Pons (tissue), 1 donor: ENCODE measurements around the gene CCL22.
"Not testable (repeated sequence)": the region's sequence is repeated elsewhere in the genome, so short reads cannot be mapped to it uniquely, and the experiment has no call there.

Experiments used
- DNase-seq: peaks from one replicate; pipeline ENCODE4 v3.0.0-alpha.2; 2016; ENCODE audit warnings: low spot score

Gene CCL22

DNA sequence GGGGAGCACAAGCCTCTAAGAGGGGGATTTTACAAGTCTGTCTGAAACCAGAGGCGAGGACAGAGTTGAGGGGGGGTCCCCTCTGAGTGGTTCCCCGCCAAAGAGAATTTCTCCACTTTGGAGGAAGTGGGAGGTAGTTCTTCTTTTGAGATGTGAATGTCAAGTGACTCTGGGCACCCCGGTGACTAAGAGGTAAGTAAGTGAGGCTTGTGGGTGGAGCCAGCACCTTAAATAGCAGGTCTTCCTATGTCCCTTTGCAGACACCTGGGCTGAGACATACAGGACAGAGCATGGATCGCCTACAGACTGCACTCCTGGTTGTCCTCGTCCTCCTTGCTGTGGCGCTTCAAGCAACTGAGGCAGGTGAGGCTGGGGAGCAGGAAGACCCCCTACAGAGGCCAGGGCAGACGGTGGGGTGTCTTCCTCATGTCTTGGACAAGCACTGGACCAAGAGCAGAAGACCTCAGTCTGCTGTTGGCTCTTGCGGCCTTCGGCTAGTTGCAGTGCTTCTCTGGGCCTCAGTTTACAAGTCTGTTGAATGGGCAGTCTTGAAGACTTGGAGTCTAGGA is at the start of gene CCL22:
Gene CCL22 (plus strand): TSS at position 257 of the 569 bp plus-strand sequence. CDS start 34 bp downstream, at position 291.
- DNase-seq: no peak

- DNase-seq: no peak
These were observed 47.8 kb upstream of the CCL22 start for GRCh38 chr16:57310801-57311200.

DNA sequence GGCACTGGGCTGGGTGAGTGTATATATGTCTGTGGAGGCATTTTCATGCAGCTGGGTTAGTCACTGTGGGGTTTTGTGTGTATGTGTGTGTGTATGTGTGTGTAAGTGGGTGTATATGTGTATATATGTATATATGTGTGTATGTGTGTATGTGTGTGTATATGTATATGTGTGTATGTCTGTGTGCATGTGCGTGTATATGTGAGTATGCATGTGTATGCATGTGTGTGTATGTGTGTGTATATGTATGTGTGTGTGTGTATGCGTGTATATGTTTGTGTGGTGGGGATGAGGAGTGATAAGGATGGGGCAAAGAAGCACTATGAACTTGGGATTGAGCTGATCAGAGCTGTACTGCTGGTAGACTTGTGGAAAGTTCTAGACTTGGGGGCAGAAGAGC is 45.1 kb upstream of the CCL22 start:
- no peak for DNase-seq

DNA sequence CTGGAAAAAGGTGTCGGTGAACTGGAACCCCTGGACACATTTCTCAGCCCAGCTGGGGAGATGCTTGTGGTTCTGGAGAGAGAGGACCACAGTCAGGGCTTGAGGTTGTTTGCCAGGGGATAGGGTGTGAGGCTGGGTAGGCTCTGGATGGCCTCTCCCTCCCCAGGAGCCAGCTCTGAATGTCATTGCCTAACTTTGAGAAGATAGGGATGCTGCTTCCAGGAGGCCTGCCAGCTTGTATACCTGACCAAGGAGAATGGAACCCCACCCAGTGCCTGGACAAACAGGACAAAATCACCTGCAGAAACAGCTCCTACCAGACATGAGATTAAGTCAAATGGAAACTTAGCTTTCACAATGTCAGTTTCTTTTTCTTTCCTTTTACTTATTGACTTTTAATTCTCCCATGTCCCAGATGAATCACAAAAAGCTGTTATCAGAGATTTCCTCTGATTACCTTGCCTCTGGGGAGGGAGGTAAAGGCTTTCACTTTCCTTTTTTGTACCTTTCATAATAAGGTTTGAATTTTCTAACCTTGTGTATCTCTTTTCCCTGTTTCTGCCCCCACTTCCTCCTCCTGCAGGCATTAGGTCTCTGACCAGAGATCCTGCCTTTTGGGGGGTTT is 44.3 kb upstream of the CCL22 start:
- DNase-seq: no peak

DNA sequence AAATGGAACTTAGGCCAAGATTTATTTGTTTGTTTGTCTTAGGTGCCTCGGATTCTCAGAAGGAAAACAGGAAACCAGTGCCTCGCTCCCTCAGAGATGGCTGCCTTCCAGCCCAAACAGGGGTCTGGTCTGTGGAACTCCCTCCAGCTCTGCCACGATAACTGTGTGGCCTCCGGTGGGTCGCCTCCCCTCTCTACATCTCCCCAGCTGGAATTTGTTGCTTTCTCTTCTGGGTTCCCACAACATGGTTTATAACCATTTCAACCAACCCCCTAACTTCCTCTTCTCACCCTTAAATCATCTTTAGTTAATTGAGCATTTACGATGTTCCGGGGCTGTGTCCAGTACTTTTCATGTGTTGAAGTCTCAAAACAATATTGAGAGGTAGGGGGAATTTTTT is 43.2 kb upstream of the CCL22 start:
- no peak for DNase-seq

DNA sequence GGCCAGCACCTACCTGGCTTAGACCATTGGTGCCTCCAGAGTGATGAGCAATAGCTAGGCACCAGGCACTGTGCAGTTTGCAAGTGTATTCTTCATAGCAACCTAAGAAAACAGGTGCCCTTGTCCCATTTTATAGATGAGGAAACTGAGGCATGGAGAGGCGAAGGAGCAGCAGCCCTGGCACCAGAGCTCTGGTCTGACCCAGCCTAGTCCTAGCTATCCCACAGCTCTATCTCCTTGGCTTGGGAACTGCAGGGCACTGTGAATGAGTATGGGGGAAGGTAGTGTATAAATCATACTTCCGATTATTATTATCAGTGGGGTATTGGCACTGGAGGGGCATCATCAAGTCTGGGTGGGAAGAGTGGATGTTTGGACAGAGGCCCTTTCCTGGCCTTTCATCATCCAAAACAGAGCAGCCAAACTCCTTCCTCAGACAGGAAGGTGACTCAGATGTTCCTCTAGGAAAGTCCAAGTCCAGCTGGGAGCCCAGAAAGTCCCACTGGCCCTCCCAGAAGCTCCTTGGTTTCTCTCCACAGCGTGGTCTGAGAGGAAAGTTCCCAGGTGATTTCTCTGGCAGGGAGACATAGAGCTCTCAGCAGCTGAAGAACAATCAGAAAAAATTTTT is 42.1 kb upstream of the CCL22 start:
- DNase-seq: no peak

- DNase-seq: no peak
These were observed 40.2 kb upstream of the CCL22 start for GRCh38 chr16:57318240-57318970.

DNA sequence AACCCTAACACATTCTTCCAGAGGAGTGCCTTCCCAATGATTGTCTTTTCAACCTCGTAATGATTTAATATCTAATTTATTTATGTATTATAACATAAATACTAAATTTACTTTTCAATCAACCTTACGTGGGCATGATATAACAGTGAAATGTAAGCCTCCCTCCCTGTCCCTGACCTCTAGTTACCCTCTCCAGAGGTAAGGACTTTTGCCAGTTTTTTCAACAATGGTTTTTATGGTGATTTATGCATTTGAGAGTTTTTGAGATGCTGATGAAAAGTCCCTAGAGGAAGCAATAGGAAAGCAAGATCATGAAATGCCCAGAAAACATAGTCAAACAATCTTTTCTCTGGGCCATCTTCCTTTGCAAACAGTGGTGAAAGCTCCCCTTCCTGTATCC is 38.9 kb upstream of the CCL22 start:
- no peak for DNase-seq

DNA sequence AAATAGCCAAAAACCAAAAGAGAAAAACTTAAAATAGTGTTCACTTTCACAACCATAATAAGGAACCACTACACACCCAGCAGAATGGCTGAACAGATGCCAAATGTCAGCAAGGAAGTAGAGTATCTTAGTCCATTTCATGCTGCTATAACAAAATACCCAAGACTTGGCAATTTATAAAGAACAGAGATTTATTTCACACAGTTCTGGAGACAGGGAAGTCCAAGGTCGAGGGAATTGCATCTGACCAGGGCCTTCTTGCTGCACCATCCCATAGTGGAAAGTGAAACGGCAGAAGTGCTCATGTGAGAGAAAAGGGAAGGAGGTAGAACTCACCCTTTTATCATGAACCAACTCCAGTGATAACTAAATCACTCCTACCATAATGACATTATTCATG is 33.8 kb upstream of the CCL22 start:
- no peak for DNase-seq

GRCh38 chr16:57325458-57325857 is 33.1 kb upstream of the CCL22 start:
- DNase-seq: no peak

DNA sequence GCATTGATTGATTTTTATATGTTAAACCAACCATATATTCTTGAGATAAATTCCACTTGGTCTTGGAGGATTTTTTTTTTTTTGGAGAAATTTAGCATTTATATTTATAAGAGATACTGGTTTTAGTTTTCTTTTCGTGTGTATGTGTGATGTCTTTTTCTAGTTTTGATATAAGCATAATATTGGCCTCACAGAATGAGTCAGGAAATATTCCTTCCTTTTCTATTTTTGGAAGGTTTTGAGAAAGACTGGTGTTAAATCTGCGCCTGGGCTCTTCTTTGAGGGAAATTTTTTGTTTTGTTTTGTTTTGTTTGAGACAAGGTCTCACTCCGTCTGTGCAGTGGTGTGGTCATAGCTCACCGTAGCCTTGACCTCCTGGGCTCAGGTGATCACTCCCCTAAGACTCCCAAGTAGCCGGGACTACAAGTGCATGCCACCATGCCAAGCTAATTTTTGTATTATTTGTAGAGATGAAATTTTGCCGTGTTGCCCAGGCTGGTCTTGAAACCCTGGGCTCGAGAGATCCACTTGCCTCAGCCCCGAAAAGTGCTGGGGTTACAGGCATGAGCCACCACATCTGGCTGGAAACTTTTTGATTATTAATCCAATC is 28.8 kb upstream of the CCL22 start:
- DNase-seq: no peak

GRCh38 chr16:57331355-57331754 is 27.2 kb upstream of the CCL22 start:
- no peak for DNase-seq

DNA sequence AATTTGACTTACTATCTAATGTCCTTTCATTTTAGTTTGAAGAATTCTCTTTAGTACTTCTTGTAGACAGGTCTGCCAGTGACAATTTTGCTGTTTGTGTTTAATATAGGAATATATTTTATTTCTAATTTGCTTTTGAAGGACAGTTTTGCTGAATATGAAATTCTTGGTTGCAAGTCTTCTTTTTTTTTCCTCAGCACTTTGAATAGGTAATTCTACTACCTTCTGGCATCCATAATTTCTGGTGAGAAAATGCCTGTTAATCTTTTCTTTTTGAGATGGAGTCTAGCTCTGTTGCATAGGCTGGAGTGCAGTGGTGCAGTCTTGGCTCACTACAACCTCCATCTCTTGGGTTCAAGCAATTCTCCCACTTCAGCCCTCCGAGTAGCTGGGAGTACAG is 25.2 kb upstream of the CCL22 start:
- DNase-seq: no peak

DNA sequence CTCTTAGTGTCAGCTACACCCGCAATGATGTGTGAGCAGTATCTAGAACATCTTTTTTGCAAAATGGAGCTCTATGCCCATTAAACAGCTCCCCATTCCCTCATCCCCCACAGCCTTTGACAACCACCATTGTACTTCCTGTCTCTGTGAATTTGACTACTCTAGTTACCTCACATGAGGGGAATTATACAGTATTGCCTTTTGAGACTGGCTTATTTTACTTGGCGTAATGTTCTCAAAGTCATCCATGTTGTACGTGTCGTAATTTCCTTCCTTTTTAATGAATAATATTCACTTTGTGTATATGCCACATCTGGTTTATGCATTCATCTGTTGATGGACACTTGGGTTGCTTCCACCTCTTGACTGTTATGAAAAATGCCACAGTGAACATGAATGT is 23.2 kb upstream of the CCL22 start:
- no peak for DNase-seq

GRCh38 chr16:57341062-57341440 is 17.5 kb upstream of the CCL22 start:
- peak; percentile 30 for DNase-seq

DNA sequence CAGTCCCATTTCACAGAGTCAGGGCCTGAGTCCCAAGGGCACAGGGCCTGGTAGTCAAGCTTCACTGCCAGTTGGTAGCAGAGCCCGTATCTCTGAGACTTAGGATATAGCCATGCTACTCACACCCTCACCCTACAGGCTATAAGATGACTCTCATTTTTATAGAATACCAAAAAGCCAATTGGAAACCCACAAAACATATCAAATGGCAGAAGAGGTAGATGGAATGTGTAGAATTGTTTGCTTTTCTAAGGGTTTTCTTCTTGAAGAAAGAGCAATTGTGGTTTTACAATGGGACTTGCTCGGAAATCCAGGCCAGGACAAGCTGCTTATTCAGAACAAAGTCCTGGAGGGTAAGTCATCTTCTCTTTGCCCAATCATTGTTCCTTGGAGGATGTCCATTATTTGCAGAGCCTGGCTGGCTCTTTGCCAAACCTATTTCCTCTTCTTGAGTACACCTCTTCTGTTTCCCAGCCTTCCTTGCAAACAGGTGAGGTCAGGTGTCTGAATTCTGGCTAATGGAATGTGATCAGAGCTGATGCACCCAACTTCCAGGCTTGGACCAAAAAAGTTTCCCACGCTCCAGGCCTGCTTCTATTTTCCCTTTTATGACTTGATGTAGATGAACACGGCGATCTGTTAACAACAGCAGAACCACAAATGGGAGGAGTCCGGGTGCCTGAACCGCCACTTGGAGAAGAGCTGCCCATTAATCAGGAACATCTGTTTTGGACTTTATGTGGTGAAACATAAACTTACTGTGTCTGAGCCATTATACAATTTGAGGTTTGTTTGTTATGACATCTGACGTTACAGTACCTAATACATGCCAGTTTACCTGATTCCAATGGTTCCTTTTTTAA is 16.9 kb upstream of the CCL22 start:
- DNase-seq: no peak

DNA sequence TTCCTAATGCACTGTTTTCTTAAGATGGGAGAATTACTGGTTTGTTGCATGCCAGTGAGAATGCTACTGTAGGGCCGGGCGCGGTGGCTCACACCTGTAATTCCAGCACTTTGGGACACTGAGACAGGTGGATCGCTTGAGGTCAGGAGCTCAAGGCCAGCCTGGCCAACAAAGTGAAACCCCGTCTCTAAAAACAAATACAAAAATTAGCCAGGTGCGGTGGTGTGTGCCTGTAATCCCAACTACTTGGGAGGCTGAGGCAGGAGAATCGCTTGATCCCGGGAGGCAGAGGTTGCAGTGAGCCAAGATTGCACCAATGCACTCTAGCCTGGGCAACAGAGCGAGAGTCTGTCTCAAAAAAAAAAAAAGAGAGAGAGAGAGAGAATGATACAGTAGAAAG is 16.0 kb upstream of the CCL22 start:
- DNase-seq: not testable (repeated sequence)

- no peak for DNase-seq
These were observed 15.4 kb upstream of the CCL22 start for GRCh38 chr16:57343221-57343620.

GRCh38 chr16:57344094-57344493 is 14.5 kb upstream of the CCL22 start:
- DNase-seq: not testable (repeated sequence)

DNA sequence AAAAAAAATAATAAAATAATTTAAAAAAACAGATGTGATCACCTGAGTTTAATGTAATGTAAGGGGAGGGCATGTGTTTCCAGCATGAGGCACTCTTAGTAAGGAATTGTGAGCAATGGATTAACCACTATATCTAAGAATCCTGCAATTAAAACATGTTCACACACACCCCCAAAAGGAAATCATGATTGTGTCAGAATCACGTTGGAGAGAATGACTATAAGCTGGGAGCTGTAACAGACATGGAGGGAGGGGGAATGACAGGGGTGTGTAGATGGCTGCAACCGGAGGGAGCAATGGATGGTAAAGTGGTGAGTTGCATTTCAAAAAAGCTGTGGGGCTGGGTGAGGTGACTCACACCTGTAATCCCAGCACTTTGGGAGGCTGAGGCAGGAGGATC is 13.6 kb upstream of the CCL22 start:
- no peak for DNase-seq

GRCh38 chr16:57345666-57346204 is 12.8 kb upstream of the CCL22 start:
- DNase-seq: no peak
